GM19395 (cell line): ENCODE measurements around the gene PIK3C2A.

Experiments
- ATAC-seq: cut with Tn5 transposase; IDR thresholded peaks from one replicate; pipeline ENCODE4 v1.9.1; 2021; ENCODE audit warnings: mild to moderate bottlenecking, moderate library complexity; ENCODE audit not compliant: unreplicated experiment

Gene PIK3C2A

DNA sequence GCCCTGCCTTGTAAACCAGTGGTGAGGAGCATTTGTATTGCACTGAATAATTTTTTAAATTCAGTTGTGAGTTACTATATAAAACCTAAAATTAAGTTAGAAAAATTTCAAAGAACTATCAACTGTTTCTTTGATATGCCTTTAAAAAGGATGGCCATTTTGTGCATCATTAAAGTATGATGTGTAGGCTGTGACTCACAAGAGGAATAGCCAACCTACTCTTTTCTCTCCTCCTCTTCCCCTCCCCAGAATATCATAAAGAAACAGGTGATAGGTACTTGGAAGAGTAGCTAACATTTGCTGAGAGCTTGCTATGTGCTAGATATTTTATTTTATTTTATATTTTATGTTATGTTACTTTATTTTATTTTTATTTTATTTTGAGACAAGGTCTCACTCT lies 10.6 kb upstream of the PIK3C2A start:
- no peak for ATAC-seq

DNA sequence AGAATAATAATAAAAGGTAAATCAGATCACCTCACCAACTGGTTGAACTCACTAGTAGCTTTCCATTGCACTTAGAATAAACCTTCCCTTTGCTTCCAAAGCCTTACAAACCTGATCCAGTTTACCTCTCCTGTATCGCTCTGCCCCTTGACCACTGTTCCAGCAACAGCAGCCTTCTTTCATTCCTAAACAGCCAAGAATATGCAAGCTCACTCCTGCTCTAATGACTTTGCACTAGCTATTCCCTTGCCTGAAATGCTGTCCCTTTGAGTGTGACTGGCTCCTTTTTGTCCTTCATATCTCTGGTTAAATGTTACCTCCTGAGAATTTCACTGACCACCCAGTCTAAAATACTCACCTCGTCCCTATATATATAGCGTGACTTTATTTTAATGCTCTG lies 9.6 kb upstream of the PIK3C2A start:
- ATAC-seq: no peak

DNA sequence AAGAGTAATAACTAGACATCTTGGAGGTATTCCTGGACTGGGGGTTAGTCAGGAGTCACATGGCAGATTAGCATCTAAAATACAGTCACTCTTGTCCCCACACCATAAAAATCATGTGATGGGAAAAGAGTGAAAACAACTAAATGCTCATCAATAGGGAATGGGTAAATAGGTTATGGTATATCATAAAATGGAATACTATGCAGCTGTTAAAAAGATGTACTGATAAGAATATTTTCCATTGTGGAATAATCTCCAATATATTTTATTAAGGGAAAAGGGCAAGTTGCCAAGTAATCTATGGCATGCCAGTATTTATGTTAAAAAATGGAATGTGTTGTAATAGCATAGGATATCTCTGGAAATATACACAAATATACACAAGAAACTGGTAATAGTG lies 6.6 kb upstream of the PIK3C2A start:
- ATAC-seq: no peak

DNA sequence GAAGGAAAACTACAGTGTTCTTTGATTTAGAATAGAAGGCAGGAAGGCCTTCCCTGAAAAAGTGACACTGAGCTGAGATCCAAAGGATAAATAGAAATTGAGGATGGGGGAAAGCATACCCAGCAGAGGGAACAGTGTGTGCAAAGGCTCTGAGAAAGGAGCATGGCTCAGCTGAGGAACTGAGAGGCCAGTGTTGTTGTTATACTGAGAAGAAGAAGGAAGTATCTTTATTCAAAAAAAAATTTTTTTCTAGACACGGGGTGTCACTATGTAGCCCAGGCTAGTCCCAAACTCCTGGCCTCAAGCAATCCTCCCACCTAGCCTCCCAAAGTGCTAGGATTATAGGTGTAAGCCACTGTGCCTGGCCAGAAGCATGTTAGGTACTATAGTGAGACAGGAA lies 3.5 kb upstream of the PIK3C2A start:
- no peak for ATAC-seq

DNA sequence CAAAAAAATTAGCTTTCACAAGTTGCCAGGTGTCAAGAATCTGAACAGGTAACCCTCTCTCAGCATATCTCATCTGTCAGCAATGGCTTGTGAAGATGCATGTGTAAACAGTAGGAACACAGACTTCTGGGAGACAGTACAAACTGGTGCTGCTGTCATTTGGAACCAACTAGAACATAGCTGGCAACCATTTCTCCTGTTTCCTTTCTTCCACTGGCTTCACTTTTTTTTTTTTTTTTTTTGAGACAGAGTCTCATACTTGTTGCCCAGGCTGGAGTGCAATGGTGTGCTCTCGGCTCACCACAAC lies 2.1 kb upstream of the PIK3C2A start:
- ATAC-seq: no peak

DNA sequence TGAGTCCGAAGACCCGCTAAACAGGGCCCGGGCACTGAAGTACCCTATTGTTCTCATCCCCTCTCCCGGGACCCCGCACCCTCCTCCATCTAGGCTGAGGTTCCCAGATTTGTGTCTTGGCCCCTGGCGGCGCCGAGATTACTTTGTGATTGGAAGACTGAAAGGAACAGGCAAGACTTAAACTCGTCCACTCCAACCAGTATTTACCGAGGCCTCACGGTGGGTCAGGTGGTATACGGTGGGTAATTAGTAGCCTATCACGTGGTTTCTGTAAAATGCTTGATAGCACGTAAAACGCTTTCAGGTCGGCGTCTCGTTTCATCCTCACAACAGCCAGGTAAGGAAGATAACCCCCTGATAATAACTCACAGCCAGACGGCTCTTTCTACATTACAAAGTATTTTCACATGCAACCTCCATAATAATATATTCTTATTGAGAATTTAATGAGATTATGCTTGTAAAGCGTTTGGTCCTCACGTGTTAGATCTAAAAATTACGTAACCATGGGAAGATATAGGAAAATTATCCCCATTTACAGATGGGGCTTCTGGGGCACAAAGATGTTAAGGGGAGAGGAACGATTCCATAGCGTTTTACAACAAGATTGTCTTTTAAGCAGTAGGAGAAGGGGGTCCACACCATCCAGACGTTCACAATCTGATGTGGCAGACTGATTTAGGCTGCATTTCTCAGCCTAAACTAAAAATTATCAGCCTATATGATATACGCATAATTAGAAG lies 642 bp upstream of the PIK3C2A start:
- ATAC-seq: peak; percentile 71

DNA sequence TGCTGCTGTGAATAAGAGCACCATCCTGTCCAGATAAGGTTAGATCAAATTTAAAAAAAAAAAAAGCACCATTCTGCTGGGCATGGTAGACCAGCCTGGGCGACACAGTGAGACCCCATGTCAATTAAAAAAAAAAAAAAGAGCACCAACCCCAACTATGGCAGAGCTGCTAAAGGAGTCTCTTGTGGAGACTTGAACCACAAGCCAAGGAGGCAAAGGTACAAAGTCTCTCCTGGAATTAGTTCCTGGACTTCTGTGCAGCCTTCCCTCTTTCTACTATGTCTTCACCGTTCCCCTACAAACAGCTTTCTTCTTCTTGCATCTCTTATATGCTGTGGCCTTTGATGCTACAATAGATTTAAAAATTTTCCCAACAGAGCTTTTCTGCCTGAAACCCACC lies 1.3 kb downstream of the PIK3C2A start:
- ATAC-seq: no peak

DNA sequence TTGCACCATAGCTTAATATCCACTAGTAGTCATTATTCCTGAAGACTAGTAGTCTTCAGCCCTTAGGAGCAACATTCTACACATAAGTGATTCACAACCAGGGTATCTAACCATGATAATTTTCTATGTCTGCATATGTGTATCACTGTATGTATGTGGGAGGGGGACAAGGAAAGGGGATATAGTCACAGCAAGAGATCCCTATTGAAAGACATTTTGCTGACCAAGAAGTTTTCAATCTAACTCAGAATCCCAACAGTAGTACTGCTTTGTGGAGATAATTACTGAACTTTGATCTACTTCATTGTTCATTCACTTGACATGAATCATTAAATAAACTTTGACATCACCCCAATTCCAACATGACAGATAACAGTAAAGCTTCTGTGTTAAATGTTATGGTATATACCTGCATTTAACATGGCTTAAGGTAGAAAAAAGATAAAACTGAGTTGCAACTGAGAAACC lies 10.3 kb downstream of the PIK3C2A start:
- no peak for ATAC-seq

DNA sequence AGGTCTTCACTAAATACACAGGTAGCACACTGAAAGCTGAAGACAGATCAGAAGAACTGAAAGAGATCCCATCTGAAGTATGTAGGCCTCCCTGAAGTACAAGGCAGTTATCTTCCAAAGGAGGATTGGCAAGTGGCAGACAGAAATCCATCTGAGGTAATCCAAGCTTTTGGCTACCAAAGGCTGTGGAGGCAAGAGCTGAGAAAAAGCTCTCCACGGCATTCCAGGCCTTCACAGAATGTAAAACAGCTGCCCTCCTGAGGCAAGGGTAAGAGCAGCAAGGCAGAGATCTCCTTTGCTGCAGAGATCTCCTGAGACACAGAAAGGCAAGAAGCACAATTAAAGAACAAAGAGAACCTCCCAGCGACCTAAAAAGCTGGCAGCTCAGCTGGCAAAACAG lies 19.1 kb downstream of the PIK3C2A start:
- no peak for ATAC-seq

DNA sequence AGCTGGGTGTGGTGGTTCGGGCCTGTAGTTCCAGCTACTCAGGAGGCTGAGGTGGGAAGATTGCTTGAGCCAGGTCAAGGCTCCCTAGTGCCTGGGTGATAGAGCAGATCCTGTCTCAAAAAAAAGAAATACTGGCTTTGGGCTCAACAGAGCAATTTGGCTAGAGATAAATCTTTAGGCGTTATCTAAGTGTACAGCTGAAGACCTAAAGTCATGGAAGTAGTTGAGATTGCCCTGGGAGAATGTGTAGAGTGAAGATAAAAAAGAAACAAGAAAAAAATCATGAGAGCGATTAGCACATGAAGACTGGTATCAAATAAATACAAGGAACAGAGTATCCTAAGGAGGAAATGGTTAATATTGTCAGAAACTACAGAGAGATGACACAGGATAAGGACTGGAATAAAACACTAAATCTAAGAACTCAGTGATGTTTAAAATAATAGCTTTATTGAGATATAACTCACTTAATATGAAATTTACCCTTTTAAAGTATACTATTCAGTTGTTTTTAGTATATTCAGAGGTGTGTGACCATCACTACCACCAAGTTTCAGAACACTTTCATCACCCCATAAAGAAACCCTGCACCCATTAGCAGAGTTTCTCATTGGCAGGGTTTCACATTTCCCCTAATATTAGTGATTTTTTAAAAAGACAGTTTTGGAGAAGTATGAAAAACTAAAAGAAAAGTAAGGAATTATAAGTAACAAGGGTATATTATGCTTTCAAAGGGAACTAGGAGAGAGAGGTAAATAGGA lies 20.7 kb downstream of the PIK3C2A start:
- ATAC-seq: no peak

DNA sequence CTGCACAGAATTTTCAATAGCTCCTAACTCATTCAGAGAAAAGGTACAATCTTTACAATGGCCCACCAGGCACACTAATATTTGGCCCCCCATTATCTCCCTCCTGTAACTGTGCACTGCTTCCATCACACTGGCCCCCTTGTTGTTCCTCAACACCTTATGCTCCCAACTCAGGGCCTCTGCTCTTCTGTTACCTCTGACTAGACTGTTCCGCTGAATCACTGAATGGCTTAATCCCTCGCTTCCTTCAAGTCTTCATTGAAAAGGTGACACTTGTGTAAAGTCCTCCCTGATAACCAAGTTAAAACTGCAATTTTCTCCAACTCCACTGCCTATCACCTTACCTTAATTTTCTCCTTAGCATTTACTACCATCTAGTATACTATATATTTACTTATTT lies 21.8 kb downstream of the PIK3C2A start:
- ATAC-seq: no peak

DNA sequence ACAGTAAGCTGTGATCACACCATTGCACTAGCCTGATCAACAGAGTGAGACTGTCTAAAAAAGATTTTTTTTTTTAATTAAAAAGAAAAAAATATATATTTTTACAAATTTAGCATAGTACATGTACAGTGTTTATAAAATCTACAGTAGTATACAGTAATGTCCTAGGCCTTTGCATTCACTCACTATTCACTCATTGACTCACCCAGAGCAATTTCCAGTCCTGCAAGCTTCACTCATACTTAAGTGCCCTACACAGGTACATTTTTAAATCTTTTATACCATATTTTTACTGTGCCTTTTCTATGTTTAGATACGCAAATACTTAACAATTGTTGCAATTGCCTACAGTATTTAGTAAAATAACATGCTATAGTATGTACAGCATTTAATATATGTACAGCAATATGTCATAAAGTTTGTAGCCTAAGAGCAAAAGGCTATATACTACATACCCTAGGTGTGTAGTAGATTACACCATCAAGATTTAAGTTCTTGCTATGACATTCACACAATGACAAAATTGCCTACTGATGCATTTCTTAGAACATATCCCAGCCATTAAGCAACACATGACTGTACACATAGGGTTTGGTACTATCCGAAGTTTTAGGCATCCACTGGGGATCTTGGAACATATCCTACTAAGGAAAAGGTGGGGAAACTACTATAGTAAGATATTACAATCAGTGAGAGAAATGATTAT lies 22.8 kb downstream of the PIK3C2A start:
- ATAC-seq: no peak

DNA sequence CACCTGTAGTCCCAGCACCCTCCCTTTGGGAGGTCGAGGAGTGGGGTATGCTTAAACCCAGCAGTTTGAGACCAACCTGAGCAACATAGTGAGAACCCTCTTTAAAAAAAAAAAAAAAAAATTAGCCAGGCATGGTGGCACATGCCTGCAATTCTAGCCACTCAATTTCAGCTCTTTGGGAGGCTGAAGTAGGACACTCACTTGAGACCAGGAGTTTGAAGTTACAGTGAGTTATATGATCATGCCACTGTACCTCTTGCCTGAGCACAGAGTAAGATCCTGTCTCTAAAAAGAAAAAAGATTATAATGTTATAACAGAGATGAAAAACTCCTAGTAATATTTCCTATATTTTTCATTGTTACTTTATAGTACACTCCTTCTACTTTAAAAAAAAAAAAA lies 23.9 kb downstream of the PIK3C2A start:
- ATAC-seq: no peak

DNA sequence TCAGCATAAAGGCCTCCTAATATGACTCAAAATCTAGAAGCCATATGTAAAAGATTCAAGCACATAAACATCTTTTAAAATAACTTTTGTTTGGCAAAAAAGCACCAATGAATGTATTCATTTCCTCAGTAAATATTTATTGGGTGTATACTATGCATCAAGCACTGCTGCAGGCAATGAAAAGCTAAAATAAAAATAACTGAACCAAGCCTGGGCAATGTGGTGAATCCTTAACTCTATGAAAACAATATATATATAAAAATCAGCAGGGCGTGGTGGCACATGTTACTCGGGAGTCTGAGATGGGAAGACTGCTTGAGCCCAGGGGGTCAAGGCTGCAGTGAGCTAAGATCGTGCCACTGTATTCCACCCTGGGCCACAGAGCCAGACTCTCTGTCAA lies 27.8 kb downstream of the PIK3C2A start:
- no peak for ATAC-seq

DNA sequence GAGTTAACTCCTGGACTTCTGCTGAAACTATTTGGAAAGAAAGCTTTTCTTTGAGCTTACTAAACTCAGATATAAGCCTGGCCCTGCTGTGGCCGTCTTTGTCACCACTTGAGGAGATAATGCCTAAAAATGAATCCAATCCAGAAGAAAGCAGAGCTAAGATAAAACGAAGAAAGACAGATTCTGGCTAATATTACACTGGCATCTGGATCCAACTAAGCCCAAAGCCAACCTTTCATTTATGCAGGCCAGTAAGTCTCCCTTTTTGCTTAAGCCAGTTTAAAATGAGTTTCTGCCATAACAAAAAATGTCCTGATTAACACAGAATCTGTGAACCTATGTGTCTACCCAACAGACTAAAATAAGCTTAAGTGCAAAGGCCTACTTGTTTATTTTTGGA lies 34.5 kb downstream of the PIK3C2A start:
- ATAC-seq: no peak

DNA sequence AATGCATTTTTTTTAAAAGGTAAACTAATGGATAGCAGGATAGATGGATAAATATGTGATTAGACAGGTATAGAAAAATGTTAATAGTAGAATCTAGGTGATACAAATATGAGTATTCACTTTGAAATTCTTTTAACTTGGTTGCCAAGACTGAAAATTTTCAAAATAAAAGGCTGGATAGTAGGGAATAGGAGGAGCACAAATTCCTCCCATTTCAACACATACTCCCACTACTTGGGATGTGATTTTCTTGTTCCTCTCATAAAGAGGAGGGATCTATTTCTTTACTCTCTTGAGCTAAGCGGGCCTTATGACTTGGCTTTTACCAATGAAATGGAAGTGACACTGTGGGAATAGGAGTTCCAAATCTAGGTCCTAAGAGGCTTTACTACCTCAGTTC lies 35.9 kb downstream of the PIK3C2A start:
- ATAC-seq: no peak

DNA sequence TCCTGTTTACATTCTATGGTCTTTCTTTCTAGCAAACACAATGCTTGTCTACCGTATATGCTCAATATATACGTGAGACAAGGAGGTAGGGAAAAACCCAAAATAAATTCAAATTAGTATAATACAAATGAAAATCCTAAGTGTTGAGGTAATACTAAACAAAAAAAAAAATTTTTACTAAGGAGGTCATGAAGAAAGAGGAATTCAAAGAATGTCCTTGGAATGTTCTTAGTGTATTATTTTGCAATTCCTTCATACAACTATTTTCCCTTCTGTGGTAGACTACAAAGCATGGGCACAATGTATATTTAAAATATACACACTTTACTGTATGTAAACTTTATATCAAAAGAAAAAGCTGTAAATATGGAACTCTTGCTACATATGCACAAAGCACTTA lies 36.4 kb downstream of the PIK3C2A start:
- ATAC-seq: no peak

DNA sequence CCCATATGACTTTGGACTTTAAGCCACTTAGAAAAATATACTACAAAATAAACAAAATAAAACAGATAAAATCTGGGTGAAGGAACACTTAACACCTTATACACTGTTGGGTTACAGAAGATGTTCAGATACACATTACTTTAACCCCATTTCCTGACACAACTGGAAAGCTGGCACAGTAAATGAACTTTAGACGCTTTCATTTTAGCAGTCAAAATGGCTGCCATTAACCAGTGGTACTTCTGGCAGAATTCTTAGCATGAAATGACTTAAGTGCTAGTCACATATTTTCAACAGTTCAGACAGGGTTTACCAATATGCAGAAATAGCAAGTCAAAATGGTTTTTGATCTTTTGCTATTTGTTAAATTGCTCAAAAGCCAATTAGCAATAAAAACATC lies 37.9 kb downstream of the PIK3C2A start:
- ATAC-seq: no peak

DNA sequence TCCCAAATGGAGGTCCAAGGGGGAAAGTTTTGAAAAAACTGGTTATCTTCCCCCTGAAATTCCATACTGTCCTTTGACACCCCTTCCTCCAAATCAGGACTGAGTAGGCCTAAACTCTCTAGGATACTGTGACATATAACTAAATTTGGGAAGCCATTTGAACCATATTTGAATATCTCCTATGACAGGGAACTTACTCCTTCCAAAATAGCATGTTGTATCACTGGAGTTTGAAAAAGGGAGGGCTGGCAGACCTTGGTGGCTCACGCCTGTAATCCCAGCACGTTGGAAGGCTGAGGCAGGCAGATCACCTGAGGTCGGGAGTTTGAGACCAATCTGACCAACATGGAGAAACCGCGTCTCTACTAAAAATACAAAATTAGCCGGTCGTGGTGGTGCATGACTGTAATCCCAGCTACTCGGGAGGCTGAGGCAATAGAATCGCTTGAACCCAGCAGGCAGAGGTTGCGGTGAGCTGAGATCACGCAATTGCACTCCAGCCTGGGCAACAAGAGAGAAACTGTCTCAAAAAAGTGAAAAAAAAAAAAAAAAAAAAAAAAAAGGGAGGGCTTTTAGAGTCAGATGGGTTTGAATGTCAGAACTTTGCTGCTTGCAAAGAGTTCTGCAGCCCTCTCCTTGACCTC lies 42.4 kb downstream of the PIK3C2A start:
- no peak for ATAC-seq

DNA sequence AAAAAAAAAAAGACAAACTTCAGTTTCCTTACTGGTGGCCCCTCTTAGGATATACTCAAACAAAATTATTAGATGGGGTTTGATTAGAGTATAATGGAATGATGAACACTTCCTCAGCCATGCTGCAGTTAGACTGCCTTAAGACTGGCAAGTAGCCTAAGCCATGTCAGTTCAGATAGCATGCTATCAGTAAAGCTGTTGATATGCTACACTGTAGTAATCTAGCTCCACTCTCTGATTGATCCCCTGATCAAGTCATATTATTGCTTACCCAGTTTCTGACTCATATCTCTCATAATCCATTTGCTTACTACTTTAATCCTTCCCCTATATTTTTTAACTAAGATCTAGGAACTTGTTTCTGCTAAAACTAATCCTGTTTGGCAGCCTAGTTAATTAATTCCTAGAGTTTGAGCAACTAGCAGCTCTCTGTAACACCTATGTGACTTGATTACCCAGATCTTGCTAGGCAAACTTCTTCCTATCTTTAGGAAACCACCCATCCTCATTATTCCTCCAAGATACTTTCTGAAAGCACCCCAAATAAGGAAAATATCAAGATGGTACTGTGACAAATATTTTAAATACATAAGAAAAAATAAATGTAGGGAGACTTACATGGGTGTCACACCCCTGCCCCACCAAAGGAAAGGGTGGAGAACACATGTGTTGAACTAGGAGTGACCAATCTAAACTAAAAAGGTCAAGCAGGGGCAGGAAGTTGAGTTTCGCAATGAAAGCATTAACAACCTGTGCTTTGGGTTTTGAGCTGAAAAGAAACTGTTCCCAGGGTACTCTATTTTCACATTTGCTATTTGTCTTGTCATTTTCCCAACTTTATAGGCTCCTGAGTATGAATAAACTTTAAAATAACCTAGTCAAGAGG lies 43.2 kb downstream of the PIK3C2A start:
- no peak for ATAC-seq

DNA sequence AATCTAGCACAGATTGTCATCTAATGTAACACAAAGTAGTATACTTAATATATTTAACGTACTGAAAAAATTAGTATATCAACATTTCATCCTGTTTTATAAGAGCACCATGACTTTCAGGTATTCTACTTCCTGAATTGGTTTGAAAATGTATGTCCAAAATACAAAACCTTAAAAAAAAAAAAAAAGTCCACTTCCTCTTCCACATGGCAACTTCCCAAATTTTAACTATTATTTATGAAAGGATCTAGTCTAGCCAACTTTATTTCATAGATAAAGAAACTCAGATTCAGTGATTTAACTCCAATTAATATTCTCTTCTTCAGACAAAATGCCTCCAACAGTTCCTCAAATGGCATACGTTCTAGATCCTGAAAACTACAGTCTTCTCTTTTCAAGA lies 44.0 kb downstream of the PIK3C2A start:
- ATAC-seq: no peak
